Muscle layer of duodenum (tissue), 2 donors: ENCODE measurements around the gene WDR45B.

Experiments
- H3K27ac ChIP-seq: one replicate; pipeline ENCODE4 v1.7.0; 2013; ENCODE audit warnings: mild to moderate bottlenecking, low read length
- H3K27me3 ChIP-seq: one replicate; pipeline ENCODE4 v1.7.0; 2013; ENCODE audit warnings: low read depth, mild to moderate bottlenecking, control low read depth, low read length
- H3K36me3 ChIP-seq, 2 donors: one replicate each; pipeline ENCODE4 v1.7.0; 2013; ENCODE audit warnings: low read length in 2 of 2, control low read depth in 1 of 2, mild to moderate bottlenecking in 1 of 2; ENCODE audit not compliant: insufficient read depth in 2 of 2, control insufficient read depth in 1 of 2
- H3K4me1 ChIP-seq, 2 donors: one replicate each; pipeline ENCODE4 v1.7.0; 2013; ENCODE audit warnings: low read length in 2 of 2, mild to moderate bottlenecking in 2 of 2, control low read depth in 1 of 2, moderate library complexity in 1 of 2; ENCODE audit not compliant: insufficient read depth in 2 of 2, control insufficient read depth in 1 of 2
- H3K4me3 ChIP-seq, 2 donors: one replicate each; pipeline ENCODE4 v1.7.0; 2013; ENCODE audit warnings: low read length in 2 of 2, low read depth in 1 of 2, mild to moderate bottlenecking in 1 of 2
- H3K9me3 ChIP-seq, 2 donors: one replicate each; pipeline ENCODE4 v1.7.0; 2013; ENCODE audit warnings: low read length in 2 of 2, control low read depth in 1 of 2, mild to moderate bottlenecking in 1 of 2; ENCODE audit not compliant: control insufficient read depth in 1 of 2
- donor health status: healthy.

The WDR45B gene

DNA sequence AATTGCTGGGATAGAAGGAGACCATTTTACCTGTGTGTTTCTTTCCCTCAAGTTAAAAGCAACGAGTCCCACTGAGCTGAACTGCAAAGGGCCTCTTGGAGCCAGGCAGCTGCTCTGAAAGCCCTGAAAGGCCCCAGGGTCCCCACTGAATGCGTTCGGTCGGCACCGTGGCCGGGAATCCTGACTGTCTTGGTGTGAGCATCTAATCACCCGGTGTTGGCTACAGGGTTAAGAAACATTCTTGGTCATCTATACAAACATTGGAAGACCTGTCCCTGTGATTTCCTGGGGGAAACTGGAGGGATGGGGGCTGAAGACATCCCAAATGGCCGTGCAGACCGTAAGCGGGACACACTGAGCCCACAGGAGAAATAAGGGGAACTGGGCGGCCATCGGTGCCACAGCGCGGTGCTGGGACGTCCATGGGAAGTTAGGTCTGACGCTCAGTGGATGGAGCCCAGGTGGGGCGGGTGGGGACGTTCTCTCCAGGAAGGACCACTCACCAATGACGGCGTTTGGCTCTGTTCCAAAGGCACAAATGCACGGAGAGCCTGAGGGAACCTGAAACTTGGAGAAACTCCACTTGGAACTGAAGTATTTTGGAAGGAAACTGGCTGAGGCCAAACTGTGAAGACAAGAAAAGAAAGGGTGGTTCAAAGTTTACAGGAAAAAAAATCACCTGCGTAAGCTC is 32.1 kb downstream of the WDR45B start:
- Histone ChIP-seq H3K27me3 (no peaks in the 10 kb centered on the region), H3K36me3 (peaks cover 45 to 73% of the 10 kb centered on the region in 2 donors), H3K9me3 (no peaks in the 10 kb centered on the region), H3K4me3 (no peak overlapping the region), H3K27ac (no peak overlapping the region), H3K4me1 (peaks cover 0 to 5% of the 10 kb centered on the region in 2 donors)

DNA sequence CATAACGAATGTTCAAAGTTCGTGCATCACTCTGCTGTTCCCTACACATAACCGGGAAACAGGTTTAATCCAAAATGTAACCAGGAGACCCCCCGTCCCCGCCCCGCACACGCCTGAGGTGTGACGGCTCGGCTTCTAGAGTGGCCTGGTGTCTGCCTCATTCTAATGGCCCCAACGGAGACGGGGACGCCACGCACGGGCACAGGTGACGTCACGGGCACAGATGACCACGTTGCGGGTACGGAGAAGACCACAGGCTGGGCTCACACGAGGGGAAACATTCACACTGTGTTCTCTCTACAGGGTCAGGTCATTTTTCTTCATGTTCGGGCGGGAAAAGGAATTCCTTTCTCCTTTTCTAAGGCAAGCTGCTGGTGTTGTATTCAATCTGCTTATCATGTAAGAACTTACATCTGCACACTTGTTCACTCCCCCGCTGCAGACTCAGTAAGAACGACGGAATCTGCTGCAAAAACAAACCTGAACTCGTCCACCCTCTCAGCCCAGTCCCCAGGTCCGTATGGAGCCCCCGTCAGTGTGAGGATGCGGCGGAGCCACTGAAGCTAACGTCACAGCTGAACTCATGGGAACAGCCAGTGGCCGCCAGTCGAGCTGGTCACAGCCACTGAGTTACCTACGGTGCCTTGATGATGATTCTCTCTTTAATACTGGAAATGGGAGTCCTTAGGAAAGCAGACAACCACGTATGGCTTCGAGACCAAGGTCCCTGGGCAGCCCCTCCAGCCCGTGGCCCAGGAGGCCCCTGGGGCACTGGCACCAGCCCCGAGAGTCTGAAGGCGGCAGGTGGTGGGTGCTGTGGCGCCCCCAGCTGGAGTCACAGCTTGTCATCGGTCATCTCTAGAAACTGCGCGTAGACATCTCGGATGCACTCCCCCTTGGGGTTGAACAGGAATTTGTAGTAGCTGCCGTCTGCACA is 32.9 kb downstream of the WDR45B start:
- H3K27me3 ChIP-seq = no peaks in the 10 kb centered on the region
- H3K36me3 ChIP-seq = peaks cover 38 to 68% of the 10 kb centered on the region in 2 donors
- H3K4me1 ChIP-seq = peaks cover 0 to 7% of the 10 kb centered on the region in 2 donors
- no peak overlapping the region for H3K4me3 ChIP-seq
- H3K27ac ChIP-seq = no peak overlapping the region
- H3K9me3 ChIP-seq = no peaks in the 10 kb centered on the region

DNA sequence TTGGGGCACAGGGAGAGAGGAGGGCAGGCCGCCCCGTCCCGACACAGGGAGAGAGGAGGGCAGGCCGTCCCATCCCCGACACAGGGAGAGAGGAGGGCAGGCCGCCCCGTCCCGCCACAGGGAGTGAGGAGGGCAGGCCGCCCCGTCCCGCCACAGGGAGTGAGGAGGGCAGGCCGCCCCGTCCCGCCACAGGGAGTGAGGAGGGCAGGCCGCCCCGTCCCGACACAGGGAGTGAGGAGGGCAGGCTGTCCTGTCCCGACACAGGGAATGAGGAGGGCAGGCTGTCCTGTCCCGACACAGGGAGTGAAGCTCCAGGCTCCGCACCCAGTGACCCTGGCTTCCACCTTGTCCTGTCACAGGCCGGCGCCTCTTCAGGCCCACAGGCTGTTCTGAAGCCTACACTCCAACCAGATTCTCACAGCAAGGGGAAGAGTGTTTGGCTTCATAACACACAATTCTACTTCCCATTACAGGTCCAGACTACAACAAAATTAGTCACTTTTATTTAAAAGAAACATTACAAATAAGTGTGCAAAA is 34.1 kb downstream of the WDR45B start:
- Histone ChIP-seq H3K4me3 (no peak overlapping the region), H3K27ac (no peak overlapping the region), H3K36me3 (peaks cover 37 to 64% of the 10 kb centered on the region in 2 donors), H3K9me3 (no peaks in the 10 kb centered on the region), H3K27me3 (no peaks in the 10 kb centered on the region), H3K4me1 (peaks cover 0 to 7% of the 10 kb centered on the region in 2 donors)

DNA sequence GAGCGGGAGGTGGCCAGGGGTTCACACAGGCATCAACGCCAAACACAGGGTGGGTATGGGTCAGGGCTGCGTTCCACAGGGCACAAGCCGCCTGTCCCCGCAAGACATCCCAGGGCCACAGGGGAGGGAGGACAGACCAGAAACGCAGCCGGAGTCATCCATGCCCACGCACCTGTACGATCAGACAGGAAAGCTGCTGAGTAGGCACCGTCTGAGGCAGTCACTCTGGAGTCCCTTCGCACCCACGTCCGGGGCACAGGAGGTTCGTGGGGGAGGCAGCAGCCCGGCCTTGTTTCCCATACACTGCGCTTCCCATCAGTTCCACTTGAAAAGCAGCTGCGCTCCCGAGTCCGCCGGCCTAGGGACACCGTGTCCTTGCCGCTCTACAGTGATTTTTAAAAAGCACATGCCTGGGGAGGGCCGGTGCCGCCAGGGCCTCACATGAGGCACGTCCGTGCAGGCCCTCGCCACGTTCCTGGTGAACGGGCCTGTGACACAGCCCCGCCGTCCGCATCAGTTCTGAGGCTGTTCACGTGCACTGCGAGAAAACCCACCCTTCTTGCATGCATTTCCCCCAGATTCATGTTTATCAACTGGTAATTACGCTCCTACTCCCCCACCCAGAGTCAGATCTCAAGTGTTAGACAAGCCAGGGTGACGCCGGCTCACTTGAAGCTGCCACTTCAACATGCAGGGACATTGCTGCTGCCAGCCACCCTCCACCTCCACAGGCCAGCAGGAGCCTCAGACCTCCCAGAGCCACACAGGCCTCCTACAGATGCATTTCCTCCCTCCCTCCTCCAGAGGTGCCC is 34.8 kb downstream of the WDR45B start:
- peaks cover 31 to 57% of the 10 kb centered on the region in 2 donors for H3K36me3 ChIP-seq
- no peaks in the 10 kb centered on the region for H3K9me3 ChIP-seq
- H3K27me3 ChIP-seq = no peaks in the 10 kb centered on the region
- H3K4me3 ChIP-seq = no peak overlapping the region
- no peak overlapping the region for H3K27ac ChIP-seq
- peaks cover 0 to 7% of the 10 kb centered on the region in 2 donors for H3K4me1 ChIP-seq

DNA sequence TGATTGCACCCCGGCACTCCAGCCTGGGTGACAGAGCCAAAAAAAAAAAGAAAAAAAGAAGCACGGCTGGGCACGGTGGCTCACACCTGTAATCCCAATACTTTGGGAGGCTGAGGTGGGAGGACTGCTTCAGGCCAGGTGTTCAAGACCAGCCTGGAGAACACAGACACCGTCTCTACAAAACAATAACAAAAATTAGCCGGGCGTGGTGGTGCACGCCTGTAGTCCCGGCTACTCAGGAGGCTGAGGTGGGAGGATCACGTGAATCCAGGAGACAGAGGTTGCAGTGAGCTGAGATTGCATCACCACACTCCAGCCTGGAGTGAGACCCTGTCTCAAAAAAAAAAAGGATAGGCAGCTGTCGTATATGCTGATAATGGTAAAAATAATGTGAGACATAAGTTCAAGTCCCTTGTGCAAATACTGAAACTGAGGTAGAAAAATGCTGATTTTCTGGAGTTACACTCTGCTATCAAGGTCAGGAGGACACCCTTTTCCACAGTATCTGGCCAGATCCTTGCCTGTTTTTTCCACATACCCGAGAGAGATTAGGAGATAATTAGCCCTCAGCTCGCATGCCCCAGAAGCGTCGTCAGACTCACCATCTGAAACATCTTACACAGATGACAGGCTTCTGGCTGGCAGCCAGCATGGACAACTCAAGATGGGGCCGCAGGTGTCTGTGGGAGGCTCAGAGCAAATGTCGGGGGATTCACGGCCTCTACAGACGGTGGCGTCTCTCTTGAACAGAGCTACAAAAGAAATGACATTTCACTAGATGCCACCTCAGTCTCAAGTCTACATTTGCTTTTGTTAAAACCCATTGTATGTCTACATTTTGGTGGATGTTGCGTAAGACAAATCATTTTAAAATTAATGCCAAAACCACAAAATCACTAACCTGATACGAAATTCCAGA is 36.8 kb downstream of the WDR45B start:
- Histone ChIP-seq H3K4me3 (no peak overlapping the region), H3K27me3 (no peaks in the 10 kb centered on the region), H3K27ac (no peak overlapping the region), H3K4me1 (peaks cover 0 to 7% of the 10 kb centered on the region in 2 donors), H3K36me3 (peaks cover 19 to 43% of the 10 kb centered on the region in 2 donors), H3K9me3 (no peaks in the 10 kb centered on the region)

DNA sequence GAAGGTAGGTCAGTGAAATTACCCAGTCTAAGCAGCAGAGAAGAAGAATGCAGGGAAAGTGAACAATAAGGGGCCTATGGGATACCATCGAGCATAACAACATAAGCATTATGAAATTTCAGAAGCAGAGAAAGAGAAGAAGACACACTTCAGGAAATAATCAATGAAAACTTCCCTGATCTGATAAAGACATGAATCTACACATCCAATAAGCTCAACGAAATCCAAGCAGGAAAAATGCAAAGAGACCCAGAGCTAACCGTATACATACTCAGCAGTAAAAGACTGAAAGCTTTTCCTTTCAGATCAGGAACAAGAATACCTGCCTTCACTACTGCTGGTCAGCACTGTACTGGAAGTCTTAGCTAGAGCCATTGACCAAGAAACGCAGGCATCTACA is 38.6 kb downstream of the WDR45B start:
- Histone ChIP-seq H3K9me3 (no peaks in the 10 kb centered on the region), H3K27ac (no peak overlapping the region), H3K4me1 (peaks cover 0 to 11% of the 10 kb centered on the region in 2 donors), H3K4me3 (no peak overlapping the region), H3K27me3 (no peaks in the 10 kb centered on the region), H3K36me3 (peaks cover 20 to 35% of the 10 kb centered on the region in 2 donors)

DNA sequence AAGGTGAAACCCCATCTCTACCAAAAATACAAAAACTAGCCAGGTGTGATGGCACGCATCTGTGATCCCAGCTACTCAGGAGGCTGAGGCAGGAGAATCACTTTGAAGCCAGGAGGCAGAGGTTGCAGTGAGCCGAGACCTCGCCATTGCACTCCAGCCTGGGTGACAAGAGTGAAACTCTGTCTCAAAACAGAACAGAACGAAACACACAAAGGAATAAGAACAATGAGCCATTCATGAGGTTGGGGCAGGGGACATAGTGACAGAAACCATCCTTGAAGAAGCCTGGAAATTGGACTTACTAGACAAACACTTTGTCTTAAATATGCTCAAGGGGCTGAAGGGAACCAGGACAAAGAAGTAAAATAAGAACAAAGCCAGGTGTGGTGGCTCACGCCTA is 39.4 kb downstream of the WDR45B start:
- no peak overlapping the region for H3K4me3 ChIP-seq
- H3K4me1 ChIP-seq = peaks cover 2 to 14% of the 10 kb centered on the region in 2 donors
- no peaks in the 10 kb centered on the region for H3K27me3 ChIP-seq
- H3K9me3 ChIP-seq = no peaks in the 10 kb centered on the region
- no peak overlapping the region for H3K27ac ChIP-seq
- H3K36me3 ChIP-seq = peaks cover 25 to 32% of the 10 kb centered on the region in 2 donors

DNA sequence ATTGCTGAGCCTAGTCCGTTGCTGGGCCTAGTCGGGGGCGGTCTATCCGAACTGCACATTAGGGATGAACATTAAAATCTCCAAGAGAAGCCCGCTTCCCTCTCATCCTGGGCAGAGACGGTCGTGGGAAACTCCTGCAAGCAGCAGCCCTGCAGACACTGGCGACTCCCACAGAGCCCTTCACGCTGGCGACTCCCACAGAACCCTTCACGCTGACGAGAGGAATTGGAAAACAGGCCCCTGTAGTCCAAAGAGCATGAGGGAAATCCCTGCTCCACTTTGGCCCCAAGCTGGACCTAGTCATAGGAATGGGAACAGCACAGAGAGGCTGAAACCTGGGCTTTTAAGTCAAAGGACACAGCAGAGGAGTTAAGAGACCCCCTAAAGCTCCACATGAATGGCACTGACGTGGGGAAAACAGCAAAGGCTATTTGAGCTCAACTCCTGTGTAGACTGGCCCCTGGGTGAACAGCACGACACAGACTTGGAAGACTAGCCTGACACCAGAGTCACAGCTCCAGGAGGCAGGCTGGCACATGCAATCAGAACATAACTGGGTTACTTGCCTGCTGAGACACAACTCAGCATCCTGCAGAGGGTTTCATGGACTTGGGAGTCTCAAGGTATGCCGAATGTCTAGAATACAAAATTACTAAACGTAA is 42.2 kb downstream of the WDR45B start:
- no peaks in the 10 kb centered on the region for H3K27me3 ChIP-seq
- peaks cover 41 to 47% of the 10 kb centered on the region in 2 donors for H3K36me3 ChIP-seq
- peaks cover 5 to 12% of the 10 kb centered on the region in 2 donors for H3K4me1 ChIP-seq
- H3K9me3 ChIP-seq = no peaks in the 10 kb centered on the region
- H3K4me3 ChIP-seq = no peak overlapping the region
- H3K27ac ChIP-seq = no peak overlapping the region

DNA sequence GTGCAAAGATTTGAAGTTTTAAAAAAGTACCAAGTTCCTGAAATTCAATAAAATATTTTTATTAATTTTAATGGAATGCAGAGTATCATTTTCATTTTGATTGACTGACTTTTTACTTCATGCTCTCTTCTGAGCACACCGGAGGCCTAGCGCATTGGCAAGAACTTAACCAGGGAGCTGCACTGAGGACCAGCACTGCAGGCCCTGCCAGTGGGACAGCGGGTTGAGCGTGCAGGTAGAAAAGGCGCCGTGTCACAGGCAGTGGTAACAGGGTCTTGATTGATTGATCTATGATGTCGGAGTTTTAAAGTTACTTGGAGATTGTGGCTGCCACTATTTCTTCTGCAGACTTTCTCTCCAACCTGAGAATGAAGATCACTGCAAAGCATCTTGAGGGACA is 43.7 kb downstream of the WDR45B start:
- Histone ChIP-seq H3K27ac (no peak overlapping the region), H3K9me3 (no peaks in the 10 kb centered on the region), H3K27me3 (no peaks in the 10 kb centered on the region), H3K36me3 (peaks cover 35 to 52% of the 10 kb centered on the region in 2 donors), H3K4me3 (no peak overlapping the region), H3K4me1 (peaks cover 5 to 11% of the 10 kb centered on the region in 2 donors)

DNA sequence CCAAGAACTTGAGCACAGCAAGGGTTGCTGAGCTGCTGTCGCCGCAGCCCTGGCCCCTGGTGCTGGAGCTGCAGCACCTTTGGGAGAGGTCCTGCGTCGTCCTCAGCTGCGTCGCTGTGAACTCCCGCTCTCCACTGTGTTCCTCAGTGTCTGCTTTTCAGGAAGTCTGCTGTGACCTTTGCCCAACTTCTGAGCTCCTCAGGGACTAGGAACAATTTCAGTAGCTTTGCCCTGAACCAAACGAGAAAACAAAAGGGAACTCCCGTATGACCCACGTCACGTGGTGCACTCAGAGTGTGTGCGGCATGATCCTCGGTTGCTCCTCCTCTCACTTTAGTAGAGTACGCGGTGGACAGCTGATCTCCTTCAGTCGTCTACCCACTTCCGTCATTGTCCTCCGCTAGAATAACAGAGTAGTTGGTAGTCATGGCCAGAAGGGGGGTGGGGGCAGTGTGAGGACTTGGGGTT is 44.2 kb downstream of the WDR45B start:
- H3K9me3 ChIP-seq = no peaks in the 10 kb centered on the region
- peaks cover 5 to 11% of the 10 kb centered on the region in 2 donors for H3K4me1 ChIP-seq
- no peak overlapping the region for H3K27ac ChIP-seq
- no peaks in the 10 kb centered on the region for H3K27me3 ChIP-seq
- H3K4me3 ChIP-seq = no peak overlapping the region
- H3K36me3 ChIP-seq = peaks cover 34 to 51% of the 10 kb centered on the region in 2 donors
